Measurements from ENCODE around the gene RHBDD1. TPM values are rescaled to one million over a fixed set of nuclear protein-coding genes. Genes with fewer than 3 reads are reported as not detected.

Gene RHBDD1
- total and polyA plus RNA-seq, 2 experiments from 2014 or later: 24.3 to 33.7 TPM

DNA sequence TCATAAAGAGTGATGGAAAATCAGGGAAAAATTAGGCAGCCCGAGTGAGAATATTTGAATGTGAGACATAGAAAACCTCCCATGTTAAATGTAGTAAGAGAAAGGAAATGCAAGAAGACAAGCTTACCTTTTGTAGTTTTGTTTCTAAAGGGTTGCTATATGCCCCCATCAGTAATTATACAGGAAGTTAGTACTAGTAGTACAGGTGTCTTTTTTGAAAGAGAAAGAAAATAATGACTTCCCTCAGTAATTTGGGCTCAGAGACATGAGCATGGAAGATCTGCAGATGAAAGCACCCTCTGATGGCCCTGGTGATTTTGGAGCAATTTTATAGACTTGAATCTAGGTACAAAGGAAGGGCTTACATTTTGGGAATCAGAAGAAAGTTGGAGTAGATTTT lies 80.8 kb downstream of the RHBDD1 start:
- in situ Hi-C loops (cut with MboI): no loop called here
- no peak for DNase-seq
- peaks cover 10% of the 10 kb centered on the region for H3F3A ChIP-seq (ENCODE audit: insufficient read depth)
- H4K20me1 ChIP-seq (ENCODE audit: insufficient read depth): no peaks in the 10 kb centered on the region
- H3K4me2 ChIP-seq (ENCODE audit: unreplicated experiment): no peak overlapping the region
- no peaks in the 10 kb centered on the region for H3K9me2 ChIP-seq (ENCODE audit: insufficient read depth)
- H3K9ac ChIP-seq: no peak overlapping the region
- H3K27ac ChIP-seq: no peak overlapping the region
- H3K9me3 ChIP-seq (ENCODE audit: low read depth): no peaks in the 10 kb centered on the region
- no peak overlapping the region for H3K4me3 ChIP-seq
- peaks cover 6% of the 10 kb centered on the region; the same call in 1 of the 2 replicates for H3K36me3 ChIP-seq (ENCODE audit: low read depth)
- no peak overlapping the region for H2AFZ ChIP-seq
- WGBS, 2 experiments (ENCODE audit: low coverage in 1 of 2, low lambda C conversion rate in 2 of 2, missing lambda C conversion rate in 2 of 2): 94 to 100% methylated on average over 1 of the region's 1 CpG
- TF ChIP-seq EZH2 (IDR thresholded peaks at IDR 0.05; ENCODE audit: insufficient read depth, poor library complexity, severe bottlenecking): no peak
- TF ChIP-seq EZH2phosphoT487 (IDR thresholded peaks at IDR 0.05; ENCODE audit: insufficient read depth, low read depth): no peak
- no peaks in the 10 kb centered on the region for H3K27me3 ChIP-seq (replicated peaks; ENCODE audit: insufficient read depth)
- H3K4me1 ChIP-seq (ENCODE audit: insufficient read depth): peaks cover 6% of the 10 kb centered on the region
- peaks cover 12% of the 10 kb centered on the region; the same call in 1 of the 2 replicates for H3K79me2 ChIP-seq (ENCODE audit: insufficient read depth)

DNA sequence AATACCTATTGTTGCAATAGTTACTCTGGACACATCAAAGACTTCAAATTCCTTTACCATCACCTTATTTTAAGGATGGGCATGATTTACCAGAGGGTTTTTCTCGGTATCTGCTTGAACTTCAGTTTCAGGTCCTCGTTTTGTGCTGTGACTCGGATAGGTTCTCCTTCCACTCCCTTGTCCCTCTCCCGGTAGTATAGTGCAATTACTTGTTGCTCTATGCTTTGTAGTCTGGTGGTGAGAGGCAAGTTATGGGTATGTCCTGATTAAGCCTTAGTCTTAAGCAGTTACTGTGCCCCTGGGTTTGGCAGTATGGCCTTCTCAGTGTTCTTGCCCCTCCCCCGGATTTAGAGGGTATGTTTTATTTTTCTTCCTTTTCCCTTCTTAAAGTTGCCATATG lies 96.6 kb downstream of the RHBDD1 start:
- H3F3A ChIP-seq (ENCODE audit: insufficient read depth): no peaks in the 10 kb centered on the region
- H3K9ac ChIP-seq: no peak overlapping the region
- TF ChIP-seq EZH2 (IDR thresholded peaks at IDR 0.05; ENCODE audit: insufficient read depth, poor library complexity, severe bottlenecking): no peak
- TF ChIP-seq EZH2phosphoT487 (IDR thresholded peaks at IDR 0.05; ENCODE audit: insufficient read depth, low read depth): no peak
- DNase-seq: no peak
- in situ Hi-C loops (cut with MboI): no loop called here
- no peak overlapping the region for H2AFZ ChIP-seq
- no peaks in the 10 kb centered on the region for H3K9me2 ChIP-seq (ENCODE audit: insufficient read depth)
- no peaks in the 10 kb centered on the region for H3K79me2 ChIP-seq (ENCODE audit: insufficient read depth)
- H3K27me3 ChIP-seq (replicated peaks; ENCODE audit: insufficient read depth): no peaks in the 10 kb centered on the region
- no peaks in the 10 kb centered on the region for H3K36me3 ChIP-seq (ENCODE audit: low read depth)
- WGBS, 2 experiments (ENCODE audit: low coverage in 1 of 2, low lambda C conversion rate in 2 of 2, missing lambda C conversion rate in 2 of 2): 97 to 99% methylated on average over 5 of the region's 5 CpGs
- no peaks in the 10 kb centered on the region for H3K9me3 ChIP-seq (ENCODE audit: low read depth)
- H3K27ac ChIP-seq: no peak overlapping the region
- H4K20me1 ChIP-seq (ENCODE audit: insufficient read depth): no peaks in the 10 kb centered on the region
- no peak overlapping the region for H3K4me3 ChIP-seq
- H3K4me1 ChIP-seq (ENCODE audit: insufficient read depth): peaks cover 19% of the 10 kb centered on the region
- H3K4me2 ChIP-seq (ENCODE audit: unreplicated experiment): no peak overlapping the region

DNA sequence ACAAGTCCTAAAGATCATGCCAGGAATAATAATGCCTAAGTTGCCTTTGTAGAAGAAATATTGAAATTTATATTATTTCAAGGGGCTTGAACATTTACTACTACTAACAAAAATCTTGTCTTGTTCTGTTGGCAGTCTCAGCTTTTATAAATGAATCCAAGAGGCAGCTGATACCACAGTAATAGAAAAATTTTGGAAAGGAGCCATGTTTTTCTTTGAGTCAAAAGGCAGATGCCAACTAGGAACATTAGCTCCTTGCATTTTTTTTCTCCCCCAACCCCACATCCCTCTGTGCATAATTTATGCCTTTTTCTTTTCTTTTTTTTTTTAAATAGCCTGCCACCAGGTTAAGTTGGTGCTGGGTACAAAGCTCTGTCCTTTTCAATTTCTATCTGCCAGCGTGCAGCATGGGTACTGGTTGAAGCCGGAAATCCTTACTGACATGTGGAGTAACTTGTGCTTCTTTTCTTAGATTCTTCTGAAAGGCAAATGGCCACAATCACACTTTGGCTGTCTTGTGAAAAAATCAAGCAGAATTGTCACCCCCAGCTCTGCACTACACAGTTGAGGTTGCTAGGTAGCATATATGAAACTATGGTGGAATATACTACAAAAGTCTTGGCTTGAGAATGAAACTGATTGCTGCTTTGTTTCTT lies 98.8 kb downstream of the RHBDD1 start:
- H3K36me3 ChIP-seq (ENCODE audit: low read depth): no peaks in the 10 kb centered on the region
- peak; percentile 42 for DNase-seq
- H3K4me2 ChIP-seq (ENCODE audit: unreplicated experiment): no peak overlapping the region
- 97 to 100% methylated on average over 2 of the region's 2 CpGs for WGBS, 2 experiments (ENCODE audit: low coverage in 1 of 2, low lambda C conversion rate in 2 of 2, missing lambda C conversion rate in 2 of 2)
- H3K4me1 ChIP-seq (ENCODE audit: insufficient read depth): peaks cover 19% of the 10 kb centered on the region
- H2AFZ ChIP-seq: no peak overlapping the region
- H3K9me3 ChIP-seq (ENCODE audit: low read depth): no peaks in the 10 kb centered on the region
- TF ChIP-seq EZH2 (IDR thresholded peaks at IDR 0.05; ENCODE audit: insufficient read depth, poor library complexity, severe bottlenecking): no peak
- TF ChIP-seq EZH2phosphoT487 (IDR thresholded peaks at IDR 0.05; ENCODE audit: insufficient read depth, low read depth): no peak
- H3K27ac ChIP-seq: no peak overlapping the region
- H3F3A ChIP-seq (ENCODE audit: insufficient read depth): no peaks in the 10 kb centered on the region
- in situ Hi-C loops (cut with MboI): no loop called here
- no peak overlapping the region for H3K9ac ChIP-seq
- no peaks in the 10 kb centered on the region for H3K27me3 ChIP-seq (replicated peaks; ENCODE audit: insufficient read depth)
- no peaks in the 10 kb centered on the region for H3K79me2 ChIP-seq (ENCODE audit: insufficient read depth)
- no peaks in the 10 kb centered on the region for H3K9me2 ChIP-seq (ENCODE audit: insufficient read depth)
- no peak overlapping the region for H3K4me3 ChIP-seq
- H4K20me1 ChIP-seq (ENCODE audit: insufficient read depth): no peaks in the 10 kb centered on the region

DNA sequence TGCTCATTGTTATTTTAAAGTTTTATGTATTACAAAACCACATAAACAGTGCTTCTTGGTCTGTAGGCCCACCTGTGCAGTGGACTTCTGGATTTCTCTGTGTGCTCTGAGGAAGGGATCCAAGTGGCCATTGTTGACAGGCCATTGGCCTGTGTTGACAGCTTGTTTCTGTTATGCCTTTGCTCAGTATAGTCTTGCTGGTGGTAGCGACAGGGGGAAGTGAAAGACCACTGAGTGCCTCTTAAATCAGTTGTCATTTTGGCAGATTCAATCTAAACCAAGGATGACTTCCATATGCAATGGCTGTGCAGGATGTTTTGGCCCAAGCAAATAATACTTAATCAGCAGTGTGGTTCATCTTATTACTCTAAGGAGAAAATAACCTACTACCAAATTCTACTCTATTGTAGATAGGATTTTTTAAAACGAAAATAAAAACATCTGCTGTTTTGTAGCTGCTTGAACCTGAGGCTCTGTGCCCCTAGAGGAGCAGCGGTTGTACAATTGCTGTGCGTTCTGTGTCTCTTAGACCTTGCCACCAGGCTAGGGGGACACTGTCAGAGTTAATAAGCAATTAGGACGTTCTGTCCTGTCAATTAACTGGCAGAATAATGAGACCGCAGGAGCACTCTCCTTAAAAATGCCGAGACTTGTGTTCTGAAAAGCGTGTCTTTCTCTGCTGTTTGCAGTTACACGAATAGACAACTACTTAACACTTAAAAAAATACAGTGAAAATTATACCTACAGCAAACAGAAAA lies 108.2 kb downstream of the RHBDD1 start:
- Histone ChIP-seq H3K9ac (no peak overlapping the region), H3K4me2 (ENCODE audit: unreplicated experiment) (no peak overlapping the region), H4K20me1 (ENCODE audit: insufficient read depth) (no peaks in the 10 kb centered on the region), H3K4me1 (ENCODE audit: insufficient read depth) (no peaks in the 10 kb centered on the region), H2AFZ (no peak overlapping the region), H3K79me2 (ENCODE audit: insufficient read depth) (no peaks in the 10 kb centered on the region), H3K27me3 (replicated peaks; ENCODE audit: insufficient read depth) (no peaks in the 10 kb centered on the region), H3K9me3 (ENCODE audit: low read depth) (no peaks in the 10 kb centered on the region), H3K27ac (no peak overlapping the region), H3K4me3 (no peak overlapping the region), H3K36me3 (ENCODE audit: low read depth) (no peaks in the 10 kb centered on the region), H3K9me2 (ENCODE audit: insufficient read depth) (no peaks in the 10 kb centered on the region), H3F3A (ENCODE audit: insufficient read depth) (no peaks in the 10 kb centered on the region)
- 81 to 83% methylated on average over 9 of the region's 9 CpGs for WGBS, 2 experiments (ENCODE audit: low coverage in 1 of 2, low lambda C conversion rate in 2 of 2, missing lambda C conversion rate in 2 of 2)
- in situ Hi-C loops (cut with MboI): no loop called here
- no peak for DNase-seq
- TF ChIP-seq EZH2phosphoT487 (IDR thresholded peaks at IDR 0.05; ENCODE audit: insufficient read depth, low read depth) (no peak), EZH2 (IDR thresholded peaks at IDR 0.05; ENCODE audit: insufficient read depth, poor library complexity, severe bottlenecking) (no peak)

Data from GM23248 (cell line).